Measurements from ENCODE around the gene HPD. TPM values are rescaled to one million over a fixed set of nuclear protein-coding genes. Genes with fewer than 3 reads are reported as not detected.

HPD gene
- total and polyA plus RNA-seq, 2 donors (not counting 1 experiment from before 2014, with no cell fraction given), result 0.17 to 0.36 TPM

DNA sequence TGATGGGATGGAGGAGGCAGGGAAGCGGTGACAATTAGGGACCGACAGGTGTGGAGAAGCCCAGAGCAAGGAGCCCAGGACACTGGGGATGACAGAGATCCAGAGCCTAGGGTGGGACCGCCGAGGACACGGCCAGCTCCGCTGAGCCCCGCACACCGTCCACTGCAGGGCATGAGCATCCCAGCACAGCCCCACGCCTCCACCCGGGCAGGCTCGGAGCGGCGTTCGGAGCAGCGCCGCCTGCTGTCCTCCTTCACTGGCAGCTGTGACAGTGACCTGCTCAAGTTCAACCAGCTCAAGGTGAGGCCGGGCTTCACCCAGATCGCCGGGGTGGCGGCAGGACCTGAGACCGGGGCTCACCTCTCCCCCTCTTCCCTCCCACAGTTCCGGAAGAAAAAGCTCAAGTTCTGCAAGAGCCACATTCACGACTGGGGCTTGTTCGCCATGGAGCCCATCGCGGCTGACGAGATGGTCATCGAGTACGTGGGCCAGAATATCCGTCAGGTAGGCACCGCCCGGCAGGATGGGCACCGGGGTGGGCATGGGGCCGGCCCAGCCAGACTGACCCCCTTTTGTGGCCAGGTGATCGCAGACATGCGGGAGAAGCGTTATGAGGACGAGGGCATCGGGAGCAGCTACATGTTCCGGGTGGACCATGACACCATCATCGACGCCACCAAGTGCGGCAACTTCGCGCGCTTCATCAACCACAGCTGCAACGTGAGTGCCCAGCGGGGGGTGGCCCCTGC is 31.1 kb downstream of the HPD start:
- Histone ChIP-seq H3K27ac (ENCODE audit: insufficient read depth, low read length) (no peak overlapping the region), H4K20me1 (ENCODE audit: control insufficient read depth, extremely low read depth, insufficient read depth, low read length) (no peaks in the 10 kb centered on the region), H2AFZ (ENCODE audit: low read length) (no peak overlapping the region), H3K9me3 (ENCODE audit: control insufficient read depth, insufficient read depth, low read depth, low read length) (no peaks in the 10 kb centered on the region), H3K27me3 (ENCODE audit: control insufficient read depth, insufficient read depth, low read length) (no peaks in the 10 kb centered on the region), H3K4me3 (replicated peaks in 1 of 4; ENCODE audit: control extremely low read depth in 1 of 4, insufficient read depth in 1 of 4, low read depth in 3 of 4, low read length in 4 of 4) (no peak overlapping the region), H3K4me2 (ENCODE audit: extremely low read depth, insufficient read depth, low read length) (no peak overlapping the region), H3K79me2 (ENCODE audit: control insufficient read depth, insufficient read depth, low read length) (no peaks in the 10 kb centered on the region), H3K9ac (ENCODE audit: insufficient read depth, low read length) (no peak overlapping the region), H3K4me1 (ENCODE audit: control insufficient read depth, extremely low read depth, insufficient read depth, low read length) (no peaks in the 10 kb centered on the region), H3K36me3 (ENCODE audit: control insufficient read depth, insufficient read depth, low read length) (peaks cover 46% of the 10 kb centered on the region)
- TF ChIP-seq EZH2 (IDR thresholded peaks at IDR 0.05; ENCODE audit: low read length, missing control alignments), result no peak
- TF ChIP-seq, protein P1, sequence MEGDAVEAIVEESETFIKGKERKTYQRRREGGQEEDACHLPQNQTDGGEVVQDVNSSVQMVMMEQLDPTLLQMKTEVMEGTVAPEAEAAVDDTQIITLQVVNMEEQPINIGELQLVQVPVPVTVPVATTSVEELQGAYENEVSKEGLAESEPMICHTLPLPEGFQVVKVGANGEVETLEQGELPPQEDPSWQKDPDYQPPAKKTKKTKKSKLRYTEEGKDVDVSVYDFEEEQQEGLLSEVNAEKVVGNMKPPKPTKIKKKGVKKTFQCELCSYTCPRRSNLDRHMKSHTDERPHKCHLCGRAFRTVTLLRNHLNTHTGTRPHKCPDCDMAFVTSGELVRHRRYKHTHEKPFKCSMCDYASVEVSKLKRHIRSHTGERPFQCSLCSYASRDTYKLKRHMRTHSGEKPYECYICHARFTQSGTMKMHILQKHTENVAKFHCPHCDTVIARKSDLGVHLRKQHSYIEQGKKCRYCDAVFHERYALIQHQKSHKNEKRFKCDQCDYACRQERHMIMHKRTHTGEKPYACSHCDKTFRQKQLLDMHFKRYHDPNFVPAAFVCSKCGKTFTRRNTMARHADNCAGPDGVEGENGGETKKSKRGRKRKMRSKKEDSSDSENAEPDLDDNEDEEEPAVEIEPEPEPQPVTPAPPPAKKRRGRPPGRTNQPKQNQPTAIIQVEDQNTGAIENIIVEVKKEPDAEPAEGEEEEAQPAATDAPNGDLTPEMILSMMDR (conservative IDR thresholded peaks at IDR 0.05 in 1 of 2, IDR thresholded peaks at IDR 0.05 in 1 of 2; ENCODE audit: low read depth in 1 of 2, low read length in 2 of 2), result no peak
- no peak for DNase-seq (ENCODE audit: low read depth in 2 of 2)

DNA sequence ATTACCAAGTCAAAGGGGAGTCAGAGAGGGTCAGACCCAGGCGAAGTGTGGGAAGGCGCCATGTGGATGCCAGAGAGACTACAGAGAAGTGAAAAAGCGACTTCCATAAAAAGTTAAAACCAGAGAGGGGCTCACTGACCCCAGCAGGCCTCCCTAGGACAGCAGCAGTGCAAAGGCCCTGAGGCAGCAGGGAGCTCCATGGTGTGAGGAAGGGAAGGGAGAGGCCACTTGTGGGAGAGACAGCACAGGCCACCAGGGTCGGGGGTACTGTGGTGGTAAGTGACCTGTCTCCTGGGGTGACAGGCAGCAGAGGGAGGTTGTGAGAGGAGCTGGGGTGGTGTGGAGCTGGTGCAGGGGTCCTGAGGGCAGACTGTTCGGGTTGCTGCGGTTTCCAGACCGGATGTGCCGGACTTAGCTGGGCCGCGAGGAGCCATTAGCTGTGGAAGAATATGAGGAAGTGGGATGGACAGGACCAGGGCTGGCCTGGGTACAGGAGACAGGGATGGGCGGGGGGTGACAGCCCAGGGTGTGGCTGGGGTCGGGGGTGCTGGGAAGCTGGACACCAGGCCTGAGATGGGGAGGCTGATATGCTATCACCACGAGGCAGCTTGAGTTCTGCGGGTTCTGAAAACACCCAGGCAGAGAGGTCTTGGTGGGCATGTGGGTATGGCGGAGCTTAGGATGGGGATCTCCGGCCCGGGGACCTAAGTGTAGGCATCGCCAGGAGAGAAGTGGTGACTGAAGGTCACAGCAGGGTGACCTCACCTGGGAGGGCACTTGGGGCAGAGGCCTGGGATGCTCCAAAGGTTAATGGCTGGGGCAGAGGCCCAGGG is 32.1 kb downstream of the HPD start:
- TF ChIP-seq, protein P1 (conservative IDR thresholded peaks at IDR 0.05 in 1 of 2, IDR thresholded peaks at IDR 0.05 in 1 of 2; ENCODE audit: low read depth in 1 of 2, low read length in 2 of 2), result no peak
- TF ChIP-seq EZH2 (IDR thresholded peaks at IDR 0.05; ENCODE audit: low read length, missing control alignments), result no peak
- no peaks in the 10 kb centered on the region for H3K79me2 ChIP-seq (ENCODE audit: control insufficient read depth, insufficient read depth, low read length)
- peaks cover 51% of the 10 kb centered on the region for H3K36me3 ChIP-seq (ENCODE audit: control insufficient read depth, insufficient read depth, low read length)

DNA sequence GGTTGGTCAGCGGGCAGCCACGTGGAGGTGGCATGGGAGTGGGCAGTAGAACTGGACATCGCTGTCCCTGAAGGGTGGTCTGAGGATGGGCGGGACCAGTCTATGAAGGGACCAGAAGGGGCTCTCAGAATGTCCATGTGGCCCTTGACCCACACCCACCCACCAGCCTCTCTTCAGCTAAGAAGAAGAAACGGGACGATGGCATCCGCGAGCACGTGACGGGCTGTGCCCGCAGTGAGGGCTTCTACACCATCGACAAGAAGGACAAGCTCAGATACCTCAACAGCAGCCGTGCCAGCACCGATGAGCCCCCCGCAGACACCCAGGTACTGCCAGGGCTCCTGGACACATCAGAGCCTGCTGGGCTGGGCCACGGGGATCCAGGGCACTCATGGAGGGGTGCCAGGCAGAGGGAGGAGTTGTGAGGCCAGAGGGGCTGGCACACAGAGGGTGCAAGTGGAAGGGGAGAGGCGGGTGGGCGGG is 33.6 kb downstream of the HPD start:
- H3K79me2 ChIP-seq (ENCODE audit: control insufficient read depth, insufficient read depth, low read length), result no peaks in the 10 kb centered on the region
- no peaks in the 10 kb centered on the region for H3K4me1 ChIP-seq (ENCODE audit: control insufficient read depth, extremely low read depth, insufficient read depth, low read length)
- H3K36me3 ChIP-seq (ENCODE audit: control insufficient read depth, insufficient read depth, low read length), result peaks cover 54% of the 10 kb centered on the region
- no peaks in the 10 kb centered on the region for H3K27me3 ChIP-seq (ENCODE audit: control insufficient read depth, insufficient read depth, low read length)
- no peak overlapping the region for H3K4me2 ChIP-seq (ENCODE audit: extremely low read depth, insufficient read depth, low read length)
- no peaks in the 10 kb centered on the region for H4K20me1 ChIP-seq (ENCODE audit: control insufficient read depth, extremely low read depth, insufficient read depth, low read length)
- no peak overlapping the region for H2AFZ ChIP-seq (ENCODE audit: low read length)
- H3K9me3 ChIP-seq (ENCODE audit: control insufficient read depth, insufficient read depth, low read depth, low read length), result no peaks in the 10 kb centered on the region
- H3K4me3 ChIP-seq (replicated peaks in 1 of 4; ENCODE audit: control extremely low read depth in 1 of 4, insufficient read depth in 1 of 4, low read depth in 3 of 4, low read length in 4 of 4), result no peak overlapping the region
- no peak overlapping the region for H3K27ac ChIP-seq (ENCODE audit: insufficient read depth, low read length)
- TF ChIP-seq EZH2 (IDR thresholded peaks at IDR 0.05; ENCODE audit: low read length, missing control alignments), result no peak
- TF ChIP-seq, protein P1 (conservative IDR thresholded peaks at IDR 0.05 in 1 of 2, IDR thresholded peaks at IDR 0.05 in 1 of 2; ENCODE audit: low read depth in 1 of 2, low read length in 2 of 2), result no peak
- H3K9ac ChIP-seq (ENCODE audit: insufficient read depth, low read length), result no peak overlapping the region
- no peak for DNase-seq (ENCODE audit: low read depth in 2 of 2)

More for the DNA sequence above, 32.1 kb downstream of the HPD start:
- H3K9me3 ChIP-seq (ENCODE audit: control insufficient read depth, insufficient read depth, low read depth, low read length), result no peaks in the 10 kb centered on the region
- H3K4me1 ChIP-seq (ENCODE audit: control insufficient read depth, extremely low read depth, insufficient read depth, low read length), result no peaks in the 10 kb centered on the region
- no peak overlapping the region for H3K9ac ChIP-seq (ENCODE audit: insufficient read depth, low read length)
- H3K27me3 ChIP-seq (ENCODE audit: control insufficient read depth, insufficient read depth, low read length), result no peaks in the 10 kb centered on the region
- no peak for DNase-seq (ENCODE audit: low read depth in 2 of 2)
- H2AFZ ChIP-seq (ENCODE audit: low read length), result no peak overlapping the region
- no peak overlapping the region for H3K27ac ChIP-seq (ENCODE audit: insufficient read depth, low read length)
- H3K4me3 ChIP-seq (replicated peaks in 1 of 4; ENCODE audit: control extremely low read depth in 1 of 4, insufficient read depth in 1 of 4, low read depth in 3 of 4, low read length in 4 of 4), result no peak overlapping the region
- H4K20me1 ChIP-seq (ENCODE audit: control insufficient read depth, extremely low read depth, insufficient read depth, low read length), result no peaks in the 10 kb centered on the region
- H3K4me2 ChIP-seq (ENCODE audit: extremely low read depth, insufficient read depth, low read length), result no peak overlapping the region

Data from fibroblast of lung (primary cell).